SK-MEL-5 (cell line): ENCODE measurements around the gene MRAS. TPM values are rescaled to one million over a fixed set of nuclear protein-coding genes. Genes with fewer than 3 reads are reported as not detected.
A peak's percentile ranks its signal among the peaks of the same experiment; 100 is the strongest.
"Not testable (repeated sequence)": the region's sequence is repeated elsewhere in the genome, so short reads cannot be mapped to it uniquely, and the experiment has no call there.

Experiments used
- DNase-seq: peaks from one replicate; pipeline ENCODE4 v3.0.0-alpha.2; 2016; ENCODE audit warnings: low read depth, low spot score
- in situ Hi-C: cut with HindIII; loops from 2 replicates; pipeline ENCODE4 v1.10.0; 2016; ENCODE audit warnings: low sequenced_read_pairs, high pct_unique_total_duplicates, low pct_unique_long_range_greater_than_20kb
- total RNA-seq: library from RNA; depleted of rRNA; stranded (reverse); fragments of >200 nt; shearing (Covaris generic); gene quantifications from 2 replicates; pipeline ENCODE4 v1.2.3, GENCODE V29; 2014

The MRAS gene
- total RNA-seq, 1 experiment from 2014 or later, result 6.5 TPM

DNA sequence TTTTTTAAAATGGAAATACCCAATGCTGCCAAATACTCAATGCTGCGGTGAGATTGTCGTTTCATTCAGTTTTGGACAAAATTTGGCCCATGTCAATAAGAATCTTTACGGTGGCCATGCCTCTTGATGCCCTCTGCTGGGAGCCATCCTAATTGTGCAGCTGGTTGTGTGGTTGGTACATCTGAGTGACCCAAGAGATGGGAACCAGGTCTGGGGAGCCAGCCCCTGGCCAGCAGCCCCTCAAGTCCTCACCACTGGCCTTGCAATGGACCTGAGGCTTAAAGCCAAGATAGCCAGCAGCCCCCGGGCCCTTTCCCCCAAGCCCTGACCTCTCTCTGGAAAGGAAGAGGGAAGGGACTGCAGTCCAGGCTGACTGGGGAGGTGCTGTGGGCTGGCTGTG, 49.6 kb downstream of the MRAS start:
- peak; percentile 50 for DNase-seq
- in situ Hi-C loops, result no loop called here

DNA sequence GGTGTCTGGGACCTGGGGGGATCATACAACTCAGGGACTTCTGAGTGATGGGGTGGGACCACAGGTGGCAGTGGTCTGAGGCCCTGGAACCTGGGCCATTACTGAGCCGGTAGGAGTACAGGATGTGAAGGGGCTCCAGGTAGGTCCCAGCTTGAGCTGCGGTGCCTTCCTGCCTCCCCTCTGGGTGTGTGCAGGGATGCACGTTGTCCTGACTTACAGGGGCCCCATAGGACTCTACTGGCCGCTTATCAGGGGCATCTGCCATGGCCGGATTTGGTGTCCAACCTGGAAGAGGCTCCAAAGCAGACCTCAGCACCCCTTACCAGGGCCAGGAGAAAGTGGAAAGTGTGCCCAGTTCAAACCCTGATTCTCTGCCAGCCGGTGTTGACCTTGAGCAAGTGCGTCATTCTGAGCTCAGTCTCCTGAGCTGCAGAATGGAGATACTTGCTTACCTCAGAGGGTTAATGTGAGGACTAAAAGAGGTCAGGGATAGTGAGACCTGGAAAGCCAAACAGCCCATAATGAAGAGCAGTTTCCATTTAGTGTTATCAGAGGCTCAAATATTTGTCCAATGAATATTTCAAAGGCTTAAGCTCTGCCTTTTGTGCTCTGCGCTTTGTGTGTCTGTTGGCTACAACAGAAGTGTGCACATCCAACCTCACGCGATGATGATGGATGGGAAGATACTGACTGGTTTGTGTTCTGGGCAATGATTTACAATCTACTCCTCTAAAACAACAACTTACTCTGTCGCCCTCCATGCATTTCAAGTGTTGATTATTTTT, 50.6 kb downstream of the MRAS start:
- in situ Hi-C loops, result no loop called here
- DNase-seq, result no peak

- in situ Hi-C loops, result no loop called here
- DNase-seq, result no peak
Observed at GRCh38 chr3:138399766-138400165, 51.4 kb downstream of the MRAS start.

- in situ Hi-C loops, result no loop called here
- DNase-seq, result no peak
Observed at GRCh38 chr3:138400651-138401070, 52.3 kb downstream of the MRAS start.

GRCh38 chr3:138401834-138402233, 53.5 kb downstream of the MRAS start:
- in situ Hi-C loops, result no loop called here

DNA sequence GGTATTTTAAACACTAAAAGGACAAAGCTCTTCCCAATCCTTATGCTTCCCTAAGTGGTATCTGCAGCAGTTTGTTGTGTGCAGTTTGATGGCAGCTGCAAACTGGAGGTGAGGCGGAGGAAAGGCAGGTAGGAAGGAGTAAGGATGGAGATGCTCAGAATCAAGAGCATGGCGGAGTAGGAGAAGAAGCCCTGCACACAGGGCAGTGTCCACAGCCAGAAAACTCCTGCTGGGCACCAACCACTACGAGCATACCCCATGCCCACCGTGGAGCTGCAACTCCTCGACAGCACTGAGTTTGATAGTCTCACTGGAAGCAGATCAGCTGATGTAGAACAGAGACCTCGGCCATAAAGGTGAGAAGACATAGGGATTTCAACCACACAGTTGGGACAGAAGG, 55.7 kb downstream of the MRAS start:
- in situ Hi-C loops, result no loop called here
- no peak for DNase-seq

More at GRCh38 chr3:138401834-138402233, 53.5 kb downstream of the MRAS start:
- DNase-seq, result no peak

DNA sequence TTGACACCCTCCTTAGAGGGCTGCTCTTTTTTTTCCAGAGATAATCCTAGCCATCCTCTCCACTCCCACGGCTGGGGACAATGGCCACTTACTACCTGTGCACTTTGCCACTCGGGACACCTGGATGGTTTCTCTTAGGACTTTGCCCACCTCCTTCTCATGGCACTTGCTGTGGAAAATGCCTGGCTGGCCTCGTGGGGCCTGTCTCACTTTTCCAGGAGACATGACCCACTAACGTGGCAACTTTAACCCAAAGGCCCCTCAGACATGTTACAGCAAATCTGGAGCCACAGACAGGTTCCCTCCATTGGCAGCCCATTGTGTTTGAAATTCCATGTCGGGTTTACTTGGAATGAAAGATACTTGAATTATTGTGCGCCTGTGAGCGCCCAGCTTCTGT, 56.6 kb downstream of the MRAS start:
- DNase-seq, result no peak
- in situ Hi-C loops, result no loop called here

DNA sequence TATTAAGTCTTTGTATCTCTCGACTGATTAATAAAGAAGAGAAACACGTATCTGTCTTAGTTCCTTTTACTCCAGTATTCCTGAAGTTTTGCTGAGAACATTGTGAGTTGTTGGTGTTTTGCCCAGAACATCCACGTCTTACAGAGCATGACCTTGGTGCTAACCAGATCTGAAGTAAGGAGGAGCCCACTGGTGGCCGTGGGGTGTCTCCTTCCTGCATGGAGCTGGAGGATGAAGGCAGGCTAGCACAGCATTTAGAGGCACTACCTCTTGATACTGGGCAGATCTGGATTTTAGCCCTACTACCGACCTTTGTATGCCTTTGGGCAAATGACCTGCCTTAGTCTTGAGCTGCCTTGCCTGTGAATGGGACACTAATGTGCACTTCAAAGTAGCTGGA, 57.1 kb downstream of the MRAS start:
- in situ Hi-C loops, result no loop called here
- no peak for DNase-seq

DNA sequence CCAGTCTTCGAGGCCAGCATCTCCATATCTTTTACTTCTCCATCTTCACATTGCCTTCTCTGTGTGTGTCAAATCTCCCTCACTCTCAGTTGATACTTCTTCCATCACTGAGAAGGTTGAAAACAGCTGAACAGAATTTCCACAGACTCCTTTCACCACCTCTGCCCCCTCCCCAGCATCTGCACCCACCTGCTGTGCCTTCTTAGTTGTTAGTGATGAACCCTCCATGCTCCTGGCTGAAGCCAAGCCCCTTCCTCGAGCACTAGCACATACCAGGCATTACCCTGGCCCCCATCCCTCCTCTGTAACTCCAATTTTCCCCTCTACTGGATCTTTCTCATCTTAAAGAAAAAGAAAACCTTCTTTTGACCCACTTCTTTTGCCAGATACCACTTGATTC, 58.2 kb downstream of the MRAS start:
- in situ Hi-C loops, result no loop called here

DNA sequence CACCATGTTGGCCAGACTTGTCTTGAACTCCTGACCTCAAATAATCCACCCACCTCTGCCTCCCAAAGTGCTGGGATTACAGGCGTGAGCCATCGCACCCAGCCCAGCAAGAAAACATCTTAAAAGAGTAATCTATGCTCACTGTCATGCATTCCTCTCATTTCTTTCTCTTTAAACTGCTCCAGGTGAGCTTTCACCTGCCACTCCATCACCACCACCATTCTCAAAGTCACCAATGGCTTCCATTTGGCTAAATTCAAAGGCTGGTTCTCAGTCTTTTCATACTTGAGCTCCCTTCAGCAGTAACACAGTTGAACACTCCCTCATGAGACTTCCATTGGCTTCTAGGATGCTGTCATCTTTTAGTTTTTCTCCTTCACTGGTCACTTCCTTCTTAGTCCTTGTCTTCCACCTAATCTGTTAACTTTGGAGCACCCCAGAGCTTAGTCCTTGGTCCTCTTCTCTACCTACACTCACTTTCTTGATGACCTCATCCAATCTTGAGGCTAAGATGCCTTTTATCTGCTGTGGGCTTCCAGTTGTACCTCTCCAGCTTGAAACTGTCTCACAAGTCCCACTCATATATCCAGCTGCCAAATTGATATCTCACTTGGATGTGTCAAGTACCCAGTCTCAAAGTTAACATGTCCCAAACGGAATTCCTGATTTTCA, 59.0 kb downstream of the MRAS start:
- in situ Hi-C loops, result no loop called here
- DNase-seq, result no peak

More for the DNA sequence above, 58.2 kb downstream of the MRAS start:
- no peak for DNase-seq

DNA sequence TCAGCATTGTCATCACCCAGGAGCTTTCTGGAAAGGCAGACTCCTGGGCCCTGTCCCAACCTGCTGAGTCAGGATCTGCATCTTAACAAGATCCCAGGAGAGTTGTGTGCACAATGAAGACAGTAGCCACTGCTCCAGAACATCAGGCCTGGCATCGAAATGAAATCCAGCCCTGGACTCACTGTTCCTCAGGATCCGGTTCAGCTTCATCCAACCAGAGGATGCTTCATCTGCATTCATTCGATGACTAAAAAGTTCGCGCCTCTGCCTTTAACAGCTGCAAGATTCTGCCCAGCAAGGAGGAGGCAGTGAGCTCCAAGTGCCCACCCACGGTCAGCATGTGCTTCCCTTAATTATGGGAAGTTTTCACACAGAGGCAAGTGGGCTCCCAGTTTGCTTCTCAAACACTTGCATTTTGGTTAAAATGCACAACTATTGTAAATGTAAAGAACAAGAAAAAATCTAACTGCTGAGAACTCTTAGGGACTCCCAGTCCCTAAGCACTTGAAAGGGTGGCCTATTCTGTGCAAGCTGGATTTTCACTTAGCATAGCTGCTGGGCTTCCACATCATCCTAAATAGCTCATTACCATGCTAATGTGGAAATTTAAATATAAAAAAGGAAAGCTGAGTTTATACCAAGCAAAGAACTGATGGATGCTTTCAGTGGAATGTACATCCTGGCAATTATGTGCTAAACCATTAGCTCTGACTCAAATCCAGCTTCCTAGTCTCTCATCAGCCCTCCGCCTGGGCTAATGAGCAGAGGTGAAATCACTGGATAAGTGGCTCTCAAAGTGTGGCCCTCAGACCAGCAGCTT, 60.6 kb downstream of the MRAS start:
- in situ Hi-C loops, result no loop called here
- no peak for DNase-seq

DNA sequence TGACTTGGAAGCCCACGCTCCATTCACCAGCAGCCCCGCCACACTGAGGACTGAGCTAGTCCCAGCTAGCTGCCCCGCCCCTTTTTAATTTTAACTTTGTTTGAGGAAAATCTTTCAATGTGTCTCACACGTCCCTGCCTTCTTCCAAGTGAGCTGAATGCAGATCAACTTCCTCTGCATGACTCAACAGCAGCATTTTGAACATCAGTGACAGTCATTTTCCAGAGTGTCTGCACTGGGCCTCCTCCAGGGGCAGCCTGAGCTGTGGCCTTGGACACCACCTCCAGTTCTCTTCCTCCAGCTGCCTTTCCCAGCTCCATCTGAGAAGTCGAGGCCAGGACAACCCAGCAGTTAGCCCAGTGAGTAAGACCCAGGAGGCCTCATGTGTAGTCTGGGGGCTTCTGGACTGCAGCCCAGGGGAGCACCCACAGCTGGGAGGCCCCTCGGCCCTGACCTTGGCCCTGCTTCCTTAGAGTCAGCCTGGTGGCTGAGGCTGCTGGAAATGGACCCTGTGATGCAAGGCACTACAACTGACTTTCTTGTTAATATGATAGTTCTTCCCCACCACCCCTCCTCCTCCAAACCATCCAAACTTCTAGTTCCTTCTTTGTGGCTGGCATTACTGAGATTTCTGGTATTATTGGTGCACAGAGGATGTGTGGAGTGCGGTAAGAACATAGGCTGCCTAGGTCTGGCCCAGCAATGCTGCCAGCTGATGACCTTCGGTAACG, 64.6 kb downstream of the MRAS start:
- DNase-seq, result no peak
- in situ Hi-C loops, result no loop called here

GRCh38 chr3:138416236-138416635, 67.9 kb downstream of the MRAS start:
- in situ Hi-C loops, DNase-seq: not testable (repeated sequence)

DNA sequence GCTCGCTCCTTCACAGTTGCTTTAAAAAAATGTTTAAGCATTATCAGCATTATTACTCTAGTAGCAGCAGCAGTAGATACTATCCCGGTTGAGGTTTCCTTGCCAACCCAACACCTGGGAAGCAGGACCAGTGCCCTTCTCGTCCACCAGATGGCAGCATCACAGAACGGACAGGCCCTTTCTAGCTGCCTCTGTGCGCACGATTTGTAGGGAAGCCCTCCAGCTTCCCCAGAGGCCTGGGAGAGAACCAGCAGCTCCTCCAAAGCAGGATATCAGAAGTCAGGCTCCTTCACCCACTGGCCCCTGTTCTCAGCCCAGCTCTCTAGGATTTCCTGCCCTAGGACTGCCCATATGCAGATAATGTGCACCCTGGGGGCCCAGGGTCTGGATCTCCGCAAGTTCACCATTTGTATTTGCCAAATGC, 69.2 kb downstream of the MRAS start:
- DNase-seq, result peak; percentile 89
- in situ Hi-C loops, result no loop called here

GRCh38 chr3:138418601-138419206, 70.3 kb downstream of the MRAS start:
- in situ Hi-C loops, result no loop called here
- DNase-seq, result no peak

- in situ Hi-C loops, result no loop called here
- DNase-seq, result no peak
Observed at GRCh38 chr3:138423316-138423715, 74.9 kb downstream of the MRAS start.

DNA sequence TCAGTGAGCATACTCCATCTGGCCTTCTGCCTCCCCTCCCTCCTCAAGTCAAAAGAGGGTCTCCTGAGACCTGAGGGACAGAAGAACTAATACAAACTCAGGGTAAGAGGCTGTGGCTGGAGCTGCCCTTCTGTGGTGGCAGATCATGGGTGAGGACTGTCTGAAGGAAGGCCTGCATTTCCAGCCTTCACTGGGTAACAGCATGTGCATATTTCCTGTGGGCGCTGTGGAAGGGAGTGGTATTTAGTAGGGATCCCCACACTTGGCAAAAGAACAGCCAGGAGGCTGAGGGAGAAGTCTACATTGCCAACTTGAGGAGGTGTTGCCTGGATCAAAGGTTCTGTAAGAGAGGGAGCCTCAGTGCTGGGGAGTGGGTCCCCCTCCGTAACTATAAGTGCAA, 75.9 kb downstream of the MRAS start:
- in situ Hi-C loops, result no loop called here

More for the DNA sequence above, 75.9 kb downstream of the MRAS start:
- DNase-seq, result no peak
